ENCODE data around the gene RPP30. TPM values are rescaled to one million over a fixed set of nuclear protein-coding genes. Genes with fewer than 3 reads are reported as not detected.
A peak's percentile ranks its signal among the peaks of the same experiment; 100 is the strongest.

The RPP30 gene
- total and polyA plus RNA-seq, 9 of the 15 experiments (the other 6 are each of a cell fraction or from before 2014, with no cell fraction given), result 37.3 to 170 (median 69.1) TPM

- ATAC-seq (no peak), DNase-seq (ENCODE audit: extremely low read depth in 1 of 4, low spot score in 3 of 4) (no peak), FAIRE-seq (no peak)
- H4K20me1 ChIP-seq (replicated peaks; ENCODE audit: control insufficient read depth, insufficient read depth, low read length), result no peaks in the 10 kb centered on the region
- no peaks in the 10 kb centered on the region; the same call in 1 of the 2 replicates for H3K9me3 ChIP-seq (replicated peaks; ENCODE audit: control insufficient read depth, insufficient read depth, low read depth, low read length)
- H3K4me1 ChIP-seq (replicated peaks in 1 of 2; ENCODE audit: control insufficient read depth in 2 of 2, insufficient read depth in 2 of 2, low read length in 2 of 2), result no peaks in the 10 kb centered on the region
- POLR2A ChIA-PET, result interaction anchor here (0.6 to 0.7 kb wide), 2 partner anchors 14 to 79 kb away, joined by 3 read pairs; no protein-coding TSS in a partner anchor
- H3K27me3 ChIP-seq (ENCODE audit: control insufficient read depth in 2 of 2, insufficient read depth in 2 of 2, low read length in 2 of 2), result no peaks in the 10 kb centered on the region
- H3K27ac ChIP-seq (ENCODE audit: extremely low read depth, low read depth, low read length), result no peak overlapping the region
- in situ Hi-C loops (cut with MboI) (no loop called here), intact Hi-C loops (cut with micrococcal nuclease) (no loop called here)
- CTCF ChIA-PET (ENCODE audit: low intra/inter-chr PET ratio), result no interaction called here
- TF ChIP-seq JUND (IDR thresholded peaks at IDR 0.05; ENCODE audit: borderline replicate concordance, low read depth, low read length) (peak; percentile 33; the same call in 1 of the 2 replicates), JUND (tag; IDR thresholded peaks at IDR 0.05; ENCODE audit: borderline replicate concordance, low read depth, low read length) (no peak), SPI1 (IDR thresholded peaks at IDR 0.05; ENCODE audit: borderline replicate concordance, low read depth, low read length) (0 out of 2 replicates have a peak, but pooled peaks have one; percentile 25), GATA2 (CRISPR knock-in tag; IDR thresholded peaks at IDR 0.05) (no peak), ATF3 (IDR thresholded peaks at IDR 0.05) (0 out of 2 replicates have a peak, but pooled peaks have one; percentile 20), ATF3 (CRISPR knock-in tag; conservative IDR thresholded peaks at IDR 0.05) (no peak)
- no TSS peak for BruUV-seq (replicated peaks)
- no peaks in the 10 kb centered on the region for H3K36me3 ChIP-seq (ENCODE audit: control insufficient read depth, insufficient read depth, low read length)
- no peak overlapping the region for H2AFZ ChIP-seq (ENCODE audit: low read depth, low read length)
- no peaks in the 10 kb centered on the region for H3K79me2 ChIP-seq (ENCODE audit: control insufficient read depth, insufficient read depth, low read length)
- WGBS (ENCODE audit: insufficient coverage, low coverage, missing lambda C conversion rate), result 0% methylated on average over 1 of the region's 1 CpG
- H3K9me1 ChIP-seq (ENCODE audit: control insufficient read depth, insufficient read depth, low read length), result no peaks in the 10 kb centered on the region
- no peak overlapping the region for H3K4me3 ChIP-seq
- no peak overlapping the region for H3K9ac ChIP-seq (ENCODE audit: insufficient read depth in 1 of 2, low read depth in 2 of 2, low read length in 2 of 2)
- no peak overlapping the region for H3K4me2 ChIP-seq (ENCODE audit: insufficient read depth, low read length)
Measured at GRCh38 chr10:90847436-90847835, 24.3 kb upstream of the RPP30 start.

Data from K562 (cell line).